HepG2 (cell line): Measurements from ENCODE around the gene DPP3. TPM values are rescaled to one million over a fixed set of nuclear protein-coding genes. Genes with fewer than 3 reads are reported as not detected.

Experiments used
- RXRB ChIP-seq: IDR thresholded peaks from 2 replicates; pipeline ENCODE4 v1.6.1; 2016; ENCODE audit warnings: borderline replicate concordance, missing genetic modification reagents, missing compliant biosample characterization
- ZBTB40 ChIP-seq, 2 experiments: fragments of 450-650 bp in 1 of 2; sonication (generic) in 1 of 2; formaldehyde crosslinking in 1 of 2; IDR thresholded peaks; 2 replicates each; pipeline versions ENCODE4 v1.6.1 to v1.8.0; 2016 to 2022; ENCODE audit warnings: antibody characterized with exemption in 1 of 2, mild to moderate bottlenecking in 1 of 2, missing genetic modification reagents in 1 of 2
- ZEB1 ChIP-seq: IDR thresholded peaks from 2 replicates; pipeline ENCODE4 v1.6.1; 2012; ENCODE audit warnings: mild to moderate bottlenecking, low read depth, inconsistent platforms; ENCODE audit not compliant: insufficient replicate concordance
- polyA plus RNA-seq, 8 experiments: library from polyadenylated mRNA; depleted of rRNA in 3 of 8; stranded (reverse) in 7 of 8; unstranded in 1 of 8; fragments of >200 nt; fragmentation: Illumina TruSeq in 4 of 8; extraction: Trizol in 4 of 8; gene quantifications; 2 replicates each; pipeline versions ENCODE4 v1.2.1 to v1.2.3, GENCODE V29; 2011 to 2016; ENCODE audit warnings: low read depth in 4 of 8, missing spikeins in 1 of 8, mixed read lengths in 1 of 8; ENCODE audit not compliant: insufficient read depth in 1 of 8
- total RNA-seq, 5 experiments: library from RNA; depleted of rRNA; stranded (reverse); fragments of >200 nt; fragmentation: Illumina TruSeq; extraction: Trizol; gene quantifications; 2 replicates each; pipeline ENCODE4 v1.2.3, GENCODE V29; 2016; ENCODE audit warnings: low read depth in 1 of 5

Gene DPP3
- total and polyA plus RNA-seq, 2 of the 13 experiments (the other 11 are each of a cell fraction or from before 2014, with no cell fraction given), result 38.4 to 59.8 TPM

GRCh38 chr11:66454828-66455227 is 25.4 kb upstream of the DPP3 start (continued):
- TF ChIP-seq ZBTB40 (IDR thresholded peaks at IDR 0.05), result no peak
- no peak for TF ChIP-seq ZBTB40 (CRISPR knock-in tag; IDR thresholded peaks at IDR 0.05)
- no peak for TF ChIP-seq RXRB (CRISPR knock-in tag)
- no peak for TF ChIP-seq ZEB1
